Psoas muscle (tissue), 8 donors: ENCODE results near the gene TAX1BP1. TPM values are rescaled to one million over a fixed set of nuclear protein-coding genes. Genes with fewer than 3 reads are reported as not detected.

ENCODE experiments used
- ATAC-seq, 4 donors: fragments of 200-7000 bp; cut with Tn5 transposase; one replicate each; pipeline ENCODE4 v1.9.1; 2020; ENCODE audit warnings: moderate library complexity in 3 of 4, mild to moderate bottlenecking in 2 of 4
- DNase-seq, 2 donors: peaks; one replicate each; pipeline ENCODE4 v3.0.0-alpha.2; 2020
- H3K27ac ChIP-seq: fragments of 200-600 bp; one replicate; pipeline ENCODE4 v1.8.0; 2022
- H3K27me3 ChIP-seq, 3 donors: fragments of 200-600 bp in 1 of 3; one replicate each; pipeline versions ENCODE4 v1.6.1 to v1.8.0; 2013 to 2022; ENCODE audit warnings: low read length in 2 of 3, mild to moderate bottlenecking in 2 of 3, moderate library complexity in 1 of 3; ENCODE audit not compliant: insufficient read depth in 3 of 3
- H3K36me3 ChIP-seq, 2 donors: fragments of 200-600 bp in 1 of 2; one replicate each; pipeline versions ENCODE4 v1.6.1 to v1.8.0; 2013 to 2022; ENCODE audit warnings: low read depth in 1 of 2, mild to moderate bottlenecking in 1 of 2, moderate library complexity in 1 of 2; ENCODE audit not compliant: insufficient read depth in 1 of 2
- H3K4me1 ChIP-seq: fragments of 200-600 bp; one replicate; pipeline ENCODE4 v1.8.0; 2022
- H3K4me3 ChIP-seq: fragments of 200-600 bp; one replicate; pipeline ENCODE4 v1.8.0; 2022; ENCODE audit warnings: mild to moderate bottlenecking
- H3K9me3 ChIP-seq: fragments of 200-600 bp; one replicate; pipeline ENCODE4 v1.8.0; 2022
- CTCF ChIP-seq: fragments of 200-600 bp; IDR thresholded peaks from one replicate; pipeline ENCODE4 v1.8.0; 2022; ENCODE audit warnings: antibody characterized with exemption
- WGBS, 3 donors: extraction: QIAGEN DNeasy Blood & Tissue Kit; methylation state at CpG; one replicate each; pipeline versions ENCODE4 v1.1.6 to v1.1.7; 2013; 5-methylcytosine and 5-hydroxymethylcytosine counted together
- intact Hi-C, 2 donors: fragments of 100-400 bp; cut with DNase I; formaldehyde crosslinking; loops; one replicate each; pipeline versions ENCODE4 v1.11.0 to v1.14.2; 2022
- polyA plus RNA-seq, 3 donors: library from polyadenylated mRNA; stranded (reverse); fragments of 200-250 nt; gene quantifications; one replicate each; pipeline ENCODE4 v1.2.3, GENCODE V29; 2013
- total RNA-seq, 4 donors: library from RNA; stranded (reverse); fragmentation: NEBNext Ultra II Directional in 2 of 4; extraction: Animal tissue kit (Norgen Biotek cat#: 25700) in 2 of 4; gene quantifications; one replicate each; pipeline versions ENCODE4 v1.2.1 to v1.2.4, GENCODE V29; 2021 to 2023
- donor health status: healthy with polysubstance abuse.
- donor health status: DM: no; HTN: no; CAD: no; lungs with moderate emphysema.
- donor health status: Bipolar disorder and iron deficiency.
- donor health status: healthy.
- donor health status: DM: yes; HTN: yes; CAD: no.
- donor health status: DM: no; HTN: no; CAD: no.
- donor health status: DM: no; HTN: no; CAD: no.
- donor health status: DM: yes; HTN: yes; CAD: no.

TAX1BP1 gene
- total and polyA plus RNA-seq, 7 donors, result 65.9 to 171 (median 123) TPM

DNA sequence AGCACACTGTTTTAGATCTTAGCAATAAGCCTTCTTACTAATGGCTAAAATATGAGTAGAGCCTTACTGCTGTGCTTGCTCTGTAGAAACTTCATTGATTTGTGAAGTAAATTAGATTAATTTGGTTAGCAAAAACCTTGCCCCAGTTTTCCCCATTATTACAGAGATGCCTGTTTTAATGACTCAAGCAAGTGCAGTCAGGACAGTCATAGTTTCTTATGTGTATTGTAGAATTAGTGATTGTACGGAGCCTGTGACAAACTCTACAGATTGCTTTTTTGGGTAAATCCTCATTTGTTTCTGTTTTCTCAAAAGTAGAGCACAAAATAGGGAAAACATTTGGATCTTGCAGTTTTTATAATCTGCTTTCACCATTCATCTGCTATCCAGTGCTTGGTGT is 7.0 kb downstream of the TAX1BP1 start:
- Histone ChIP-seq H3K27ac (no peak overlapping the region), H3K27me3 (no peaks in the 10 kb centered on the region), H3K36me3 (peaks cover 0 to 37% of the 10 kb centered on the region in 2 donors), H3K9me3 (no peaks in the 10 kb centered on the region), H3K4me1 (peaks cover 49% of the 10 kb centered on the region), H3K4me3 (no peak overlapping the region)
- intact Hi-C loops, result no loop called here
- 91 to 100% (median 100%) methylated on average over 1 of the region's 1 CpG for WGBS, 3 donors
- TF ChIP-seq CTCF, result no peak
- DNase-seq, result no peak
- no peak for ATAC-seq

DNA sequence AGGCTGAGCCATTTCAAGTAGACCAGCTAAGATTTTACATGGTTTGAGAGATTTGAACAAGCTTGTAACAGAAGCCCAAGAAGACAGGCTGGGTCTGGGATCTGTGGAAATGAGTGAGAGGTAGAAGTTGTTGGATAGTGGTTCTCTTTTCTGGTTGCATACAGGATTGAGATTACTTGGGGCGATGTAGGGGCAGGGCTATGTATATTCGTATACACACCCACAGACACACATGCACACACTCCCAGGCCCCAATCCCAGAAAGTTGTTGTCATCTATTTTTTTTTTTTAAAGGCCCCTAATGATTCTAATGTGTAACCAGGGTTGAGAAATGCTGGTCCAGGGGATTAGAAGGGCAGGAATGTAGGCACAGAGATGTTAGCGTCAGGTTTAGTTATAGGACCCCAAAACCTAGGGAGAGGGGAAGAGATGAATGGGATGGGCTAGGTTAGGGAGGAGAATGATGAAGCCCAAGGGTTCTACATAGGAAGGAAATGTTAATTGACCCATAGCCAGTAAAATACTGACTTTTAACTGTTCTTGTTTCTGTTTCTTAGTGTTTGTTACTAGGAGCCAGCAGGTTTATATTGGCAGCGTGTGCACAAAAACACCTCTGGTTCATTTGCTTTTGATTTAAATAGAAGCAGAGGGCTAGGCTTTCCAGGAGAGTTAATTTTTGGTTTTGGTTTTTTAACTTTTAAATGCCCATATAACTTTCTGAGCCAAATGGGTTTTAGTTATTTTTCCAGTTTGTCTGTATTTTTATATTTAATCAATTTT is 7.8 kb downstream of the TAX1BP1 start:
- Histone ChIP-seq H3K27me3 (no peaks in the 10 kb centered on the region), H3K4me3 (no peak overlapping the region), H3K4me1 (peaks cover 41% of the 10 kb centered on the region), H3K27ac (no peak overlapping the region), H3K36me3 (peaks cover 0 to 42% of the 10 kb centered on the region in 2 donors), H3K9me3 (no peaks in the 10 kb centered on the region)
- TF ChIP-seq CTCF, result no peak
- WGBS, 3 donors, result 77 to 82% (median 78%) methylated on average over 4 of the region's 4 CpGs
- DNase-seq (no peak), ATAC-seq (no peak)
- intact Hi-C loops, result no loop called here

GRCh38 chr7:27750316-27750715 is 10.4 kb downstream of the TAX1BP1 start:
- intact Hi-C loops, result no loop called here
- Histone ChIP-seq H3K4me3 (no peak overlapping the region), H3K27ac (no peak overlapping the region), H3K36me3 (peaks cover 3 to 47% of the 10 kb centered on the region in 2 donors), H3K27me3 (no peaks in the 10 kb centered on the region), H3K9me3 (no peaks in the 10 kb centered on the region), H3K4me1 (peaks cover 32% of the 10 kb centered on the region)
- no peak for DNase-seq
- TF ChIP-seq CTCF, result no peak
- no peak for ATAC-seq
- WGBS, 3 donors, result 90 to 99% (median 92%) methylated on average over 2 of the region's 2 CpGs

GRCh38 chr7:27751888-27752660 is 12.1 kb downstream of the TAX1BP1 start:
- 83 to 89% (median 85%) methylated on average over 6 of the region's 6 CpGs for WGBS, 3 donors

More at GRCh38 chr7:27751888-27752660, 12.1 kb downstream of the TAX1BP1 start:
- peaks cover 3 to 55% of the 10 kb centered on the region in 2 donors for H3K36me3 ChIP-seq
- intact Hi-C loops, result no loop called here
- H3K4me3 ChIP-seq, result no peak overlapping the region
- H3K27ac ChIP-seq, result no peak overlapping the region
- no peaks in the 10 kb centered on the region for H3K27me3 ChIP-seq
- DNase-seq, result no peak
- no peak for TF ChIP-seq CTCF
- H3K9me3 ChIP-seq, result no peaks in the 10 kb centered on the region
- no peak for ATAC-seq
- peaks cover 14% of the 10 kb centered on the region for H3K4me1 ChIP-seq
